GM19025 (cell line): ENCODE results near the gene SELENON.

ENCODE experiments used
- ATAC-seq: cut with Tn5 transposase; IDR thresholded peaks from one replicate; pipeline ENCODE4 v1.9.1; 2021; ENCODE audit warnings: mild to moderate bottlenecking, low read depth, moderate library complexity; ENCODE audit not compliant: unreplicated experiment

Gene SELENON

DNA sequence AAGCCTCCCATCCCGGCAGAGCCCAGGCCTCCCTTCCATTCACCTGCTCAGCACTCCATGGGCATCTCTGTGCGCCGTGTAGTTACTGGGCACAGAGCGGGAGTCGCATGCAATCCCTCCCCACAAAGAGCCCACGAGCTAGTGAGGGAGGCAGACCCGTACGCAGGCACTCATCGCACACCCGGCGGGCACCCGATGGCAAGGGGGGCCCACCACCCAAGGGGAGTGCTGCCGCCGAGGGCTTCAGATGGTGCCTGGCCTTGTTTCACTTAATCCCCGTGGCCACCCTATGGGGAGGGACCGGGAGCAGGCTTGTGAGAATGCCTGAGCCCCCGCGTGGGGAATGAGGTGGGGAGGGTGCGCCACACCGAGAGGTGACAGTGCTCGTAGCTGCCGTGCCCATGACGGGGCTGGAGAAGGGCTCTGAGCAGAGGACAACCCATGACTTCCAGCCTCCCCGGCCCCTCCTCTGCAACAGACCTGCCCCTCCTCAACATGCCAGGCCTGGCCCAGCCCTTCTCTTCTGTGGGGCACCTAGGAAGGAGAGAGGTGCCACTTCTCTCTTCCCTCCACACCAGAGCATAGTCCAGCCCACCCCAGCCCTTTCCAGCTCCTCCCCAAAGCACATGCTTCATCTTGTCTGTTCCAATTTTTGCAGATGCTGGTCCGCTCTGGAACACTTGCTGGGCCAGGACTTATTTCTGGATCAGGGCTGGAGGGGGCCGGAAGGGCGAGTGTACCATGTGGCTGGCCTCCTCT is 30.2 kb upstream of the SELENON start:
- no peak for ATAC-seq

DNA sequence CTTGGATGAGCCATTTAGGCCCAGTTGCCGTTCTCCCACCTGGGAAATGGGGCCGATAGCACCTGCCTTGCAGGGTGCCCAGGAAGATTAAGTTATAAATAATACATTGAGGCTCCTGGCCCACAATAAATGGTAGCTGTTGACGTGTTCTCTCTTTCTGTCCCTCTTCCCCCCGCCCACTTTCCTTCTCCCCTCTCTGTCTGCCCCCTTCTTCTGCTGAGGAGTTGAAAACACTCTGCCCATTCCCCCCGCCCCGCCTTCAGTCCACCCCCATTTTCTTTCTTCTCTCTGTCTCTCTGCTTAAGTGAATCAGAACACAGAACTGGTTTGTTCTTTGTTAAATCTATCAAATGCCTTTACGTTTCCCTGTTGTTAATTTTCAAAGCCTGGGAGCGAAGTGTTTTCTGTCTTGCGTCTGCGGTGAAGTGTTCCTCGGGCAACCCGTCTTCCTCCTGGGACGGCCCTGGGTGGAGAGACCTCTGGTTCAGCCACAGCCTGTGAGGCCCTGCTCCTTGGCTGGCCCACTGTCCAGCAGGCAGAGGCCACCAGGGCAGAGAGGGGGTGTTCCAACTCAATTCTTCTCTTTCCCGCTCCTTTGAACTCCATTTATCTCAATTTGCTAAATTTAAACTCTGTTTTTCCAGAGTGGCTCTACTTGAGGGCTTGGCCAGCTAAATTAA is 29.3 kb upstream of the SELENON start:
- no peak for ATAC-seq

DNA sequence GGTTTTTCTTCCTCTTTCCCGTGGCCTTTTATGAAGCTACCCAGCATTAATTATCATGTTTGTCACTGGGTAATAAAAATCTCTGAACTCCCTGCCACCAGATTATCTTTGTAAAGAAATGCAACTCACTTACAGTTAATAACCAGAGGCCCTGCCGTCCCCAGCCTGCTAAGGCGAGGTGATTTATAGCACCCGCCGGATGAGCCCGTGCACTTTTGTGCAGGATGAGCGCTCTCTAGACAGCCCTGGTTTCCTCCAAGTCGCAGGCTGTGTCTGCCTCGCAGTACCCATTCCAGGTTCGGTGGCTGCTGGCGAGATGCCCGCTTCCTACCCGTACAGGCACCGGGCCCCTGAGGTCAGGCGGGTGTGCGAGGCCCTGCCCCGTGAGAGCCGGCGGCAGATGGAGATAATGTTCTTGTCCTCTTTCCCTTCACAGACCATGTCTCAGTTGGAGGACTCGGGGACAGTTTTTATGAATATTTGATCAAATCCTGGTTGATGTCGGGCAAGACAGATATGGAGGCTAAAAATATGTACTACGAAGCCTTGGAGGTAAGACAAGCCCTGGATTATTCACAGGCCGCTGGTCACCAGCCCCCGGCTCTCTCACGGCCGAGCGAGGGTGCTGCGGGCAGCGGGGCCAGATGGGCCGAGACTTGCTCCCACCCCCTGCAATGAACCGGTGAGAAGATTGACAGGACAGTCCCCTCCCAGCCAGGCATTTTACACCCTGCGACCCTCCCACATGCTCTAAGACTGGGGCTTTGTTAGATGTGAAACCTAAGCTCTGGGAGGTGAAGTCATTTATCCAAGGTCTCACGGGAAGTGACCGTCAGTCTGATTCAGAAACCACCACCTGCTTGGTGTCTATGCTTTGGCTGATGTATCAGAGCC is 28.5 kb upstream of the SELENON start:
- no peak for ATAC-seq

DNA sequence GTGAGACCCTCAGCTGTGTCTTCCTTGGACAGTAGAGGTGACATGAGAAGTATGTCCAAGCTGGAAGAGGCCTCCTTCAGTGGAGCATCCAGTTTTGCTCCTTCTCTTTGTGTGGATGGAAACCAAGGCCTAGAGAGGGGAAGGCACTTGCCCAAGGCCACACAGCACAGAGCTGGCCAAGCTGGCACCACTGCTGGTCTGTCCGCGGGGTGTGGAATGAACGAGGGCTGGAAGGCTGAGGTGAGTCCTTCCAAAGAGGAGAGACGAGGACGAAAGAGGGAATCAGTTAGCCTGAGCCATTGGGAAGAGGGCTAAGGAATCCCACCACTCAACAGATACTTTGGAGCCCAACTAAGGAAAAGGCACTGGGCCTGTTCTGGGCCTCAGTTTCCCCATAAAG is 27.8 kb upstream of the SELENON start:
- ATAC-seq = no peak

DNA sequence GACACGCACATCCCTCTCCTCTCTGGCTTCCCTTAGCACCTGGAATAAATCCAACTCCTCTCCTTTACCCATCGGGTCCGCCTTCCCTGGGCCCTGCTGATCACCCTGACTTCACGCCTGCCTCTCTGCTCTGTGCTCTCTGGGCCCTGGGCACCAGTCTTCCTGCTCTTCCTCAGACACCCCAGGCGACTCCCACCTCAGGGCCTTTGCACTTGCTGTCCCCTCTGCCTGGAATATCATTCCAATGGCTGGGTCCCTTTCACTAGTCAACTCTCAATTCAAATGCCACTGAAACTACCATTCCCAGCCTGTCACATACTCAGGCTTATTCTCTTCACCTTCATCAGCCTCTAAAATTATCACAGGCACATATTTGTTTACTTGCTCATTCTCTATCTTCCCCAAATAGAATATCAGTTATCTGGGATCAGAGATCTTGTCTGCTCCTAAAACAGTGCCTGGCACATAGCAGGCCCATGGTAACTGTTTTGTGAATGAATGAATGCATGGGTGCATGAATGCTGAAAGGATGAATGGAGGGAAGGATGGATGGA is 27.2 kb upstream of the SELENON start:
- no peak for ATAC-seq

DNA sequence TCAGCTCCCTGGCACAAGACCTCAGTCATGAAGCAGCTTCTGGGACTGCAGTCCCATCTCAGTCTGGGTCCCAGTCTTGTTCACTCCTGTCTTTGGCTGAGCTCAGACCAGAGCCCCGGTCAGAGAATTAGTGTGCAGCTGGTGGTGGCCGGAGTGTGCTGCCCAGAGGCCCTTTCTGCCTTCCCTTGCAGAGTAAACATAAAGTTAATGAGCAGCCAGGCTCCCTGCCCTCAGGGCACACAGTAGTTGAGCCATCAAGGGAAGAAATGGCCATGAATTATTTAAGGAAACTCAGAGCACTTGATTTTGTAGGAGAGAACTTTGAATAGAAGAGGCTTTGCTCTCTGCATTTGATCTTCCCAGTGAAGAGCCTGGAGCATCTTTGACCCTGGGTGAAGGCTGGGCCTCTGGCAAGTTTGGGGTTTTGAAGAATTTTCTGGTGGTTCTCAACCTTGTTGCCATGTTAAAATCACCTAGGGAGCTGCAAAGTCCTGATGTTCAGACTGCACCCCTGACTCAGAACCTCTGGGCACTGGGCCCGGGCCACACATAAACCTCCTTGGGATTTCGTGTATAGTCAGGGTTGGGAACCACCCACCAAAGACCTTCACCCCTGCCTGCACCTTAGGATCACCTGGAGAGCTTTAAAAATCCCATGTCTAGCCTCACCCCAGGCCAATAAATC is 26.4 kb upstream of the SELENON start:
- ATAC-seq = no peak

DNA sequence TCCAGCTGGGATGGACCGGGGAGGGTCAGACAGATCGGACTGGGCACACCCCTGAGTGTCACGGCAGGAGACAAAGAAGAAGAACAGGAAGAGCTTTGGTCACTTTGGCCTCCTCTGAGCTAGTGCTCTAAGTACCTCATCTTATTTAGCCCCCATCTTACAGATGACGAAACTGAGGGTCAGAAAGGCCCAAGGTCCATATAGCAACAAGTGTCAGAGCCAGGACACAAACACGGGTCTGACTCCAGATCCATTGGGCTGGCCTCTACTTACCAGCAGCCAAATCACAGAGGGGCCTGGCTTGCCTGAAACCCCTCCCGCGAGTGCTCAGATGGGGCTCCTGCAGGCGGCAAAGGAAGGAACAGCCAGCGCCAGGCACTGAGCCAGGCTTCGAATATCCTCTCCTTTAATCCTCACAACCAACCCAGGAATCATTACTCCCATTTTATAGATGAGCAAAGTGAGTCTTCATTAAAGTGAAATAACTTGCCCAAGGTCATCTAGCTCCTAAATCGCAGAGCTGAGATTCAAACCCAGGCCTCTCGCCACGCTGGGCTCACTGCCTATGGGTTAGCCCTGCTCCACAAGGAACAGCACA is 25.7 kb upstream of the SELENON start:
- no peak for ATAC-seq

DNA sequence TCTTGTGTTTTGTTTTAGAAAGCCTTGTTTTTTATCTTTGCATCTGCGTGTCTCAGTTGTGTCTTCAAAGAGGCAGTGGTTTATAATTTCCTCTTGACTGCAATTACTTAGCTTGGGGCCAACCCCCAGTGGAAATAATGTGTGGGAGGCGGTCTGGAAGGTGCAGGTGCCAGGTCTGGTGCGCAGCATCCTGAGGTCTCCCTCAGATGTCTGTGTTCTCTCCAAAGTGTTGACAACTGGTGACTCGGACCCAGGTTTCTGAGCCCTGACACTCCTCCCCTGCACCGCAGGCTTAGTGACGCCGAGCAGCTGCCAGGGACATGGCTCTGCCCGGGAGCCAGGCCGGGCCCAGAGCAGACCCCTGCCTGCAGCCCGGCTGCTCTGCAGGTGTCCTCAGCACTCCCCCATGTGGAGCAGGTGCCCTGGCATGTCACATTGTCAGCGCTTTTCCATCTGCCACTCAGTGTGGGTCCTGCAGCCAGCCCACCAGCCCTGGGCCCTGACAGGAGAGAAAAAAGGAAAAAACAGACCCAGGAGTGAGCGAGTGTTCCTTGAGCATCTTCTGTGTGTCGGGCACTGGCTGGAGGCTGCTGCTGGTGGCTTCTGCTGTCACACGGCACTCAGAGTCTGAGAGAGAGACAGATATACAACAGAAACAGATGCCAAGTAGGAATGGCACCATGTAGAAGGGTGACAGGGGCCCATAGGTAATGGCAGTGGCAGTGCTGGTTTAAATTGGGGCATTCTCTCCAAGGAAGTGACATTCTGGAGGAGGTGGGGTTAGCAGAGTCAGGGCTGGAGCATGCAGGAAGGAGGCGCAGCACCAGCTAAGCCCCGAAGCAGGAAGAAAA is 24.8 kb upstream of the SELENON start:
- no peak for ATAC-seq

DNA sequence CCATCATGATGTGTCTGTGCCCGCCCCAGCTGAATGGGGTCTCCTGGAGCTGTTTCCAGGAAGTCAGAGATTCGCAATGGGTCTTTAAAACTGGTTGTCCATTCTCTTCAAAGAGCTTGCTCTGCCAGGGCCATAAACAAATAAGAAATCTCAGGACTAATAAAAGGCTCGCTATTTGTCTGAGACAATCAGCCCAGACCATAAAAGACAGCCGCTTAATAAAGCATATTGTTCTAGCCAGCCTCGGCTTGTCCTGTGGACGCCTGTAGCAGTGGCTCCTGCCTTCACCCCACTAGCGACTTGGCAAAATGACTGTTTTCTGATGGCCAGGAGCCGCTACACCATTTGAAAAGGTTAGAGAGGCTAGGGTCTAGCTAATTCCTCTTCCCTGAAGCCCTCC is 20.6 kb upstream of the SELENON start:
- ATAC-seq = no peak

DNA sequence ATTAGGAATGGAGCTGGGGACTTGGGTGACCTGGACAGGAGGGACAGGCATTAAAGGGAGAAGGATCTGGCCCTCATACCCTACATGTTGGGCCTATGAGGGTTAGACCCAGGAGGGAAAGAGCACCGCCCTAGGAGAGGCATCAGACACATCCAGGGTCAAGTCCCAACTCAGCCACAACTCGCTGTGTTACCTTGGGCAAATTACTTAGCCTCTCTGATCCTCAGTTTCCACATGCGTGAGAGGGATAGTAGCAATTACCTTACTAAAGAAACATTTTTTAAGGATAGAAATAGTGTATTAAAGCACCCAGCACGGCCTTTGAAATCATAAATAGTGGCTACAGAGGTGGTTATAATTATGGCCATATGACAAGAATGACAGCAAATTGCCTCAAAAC is 20.1 kb upstream of the SELENON start:
- ATAC-seq = no peak

DNA sequence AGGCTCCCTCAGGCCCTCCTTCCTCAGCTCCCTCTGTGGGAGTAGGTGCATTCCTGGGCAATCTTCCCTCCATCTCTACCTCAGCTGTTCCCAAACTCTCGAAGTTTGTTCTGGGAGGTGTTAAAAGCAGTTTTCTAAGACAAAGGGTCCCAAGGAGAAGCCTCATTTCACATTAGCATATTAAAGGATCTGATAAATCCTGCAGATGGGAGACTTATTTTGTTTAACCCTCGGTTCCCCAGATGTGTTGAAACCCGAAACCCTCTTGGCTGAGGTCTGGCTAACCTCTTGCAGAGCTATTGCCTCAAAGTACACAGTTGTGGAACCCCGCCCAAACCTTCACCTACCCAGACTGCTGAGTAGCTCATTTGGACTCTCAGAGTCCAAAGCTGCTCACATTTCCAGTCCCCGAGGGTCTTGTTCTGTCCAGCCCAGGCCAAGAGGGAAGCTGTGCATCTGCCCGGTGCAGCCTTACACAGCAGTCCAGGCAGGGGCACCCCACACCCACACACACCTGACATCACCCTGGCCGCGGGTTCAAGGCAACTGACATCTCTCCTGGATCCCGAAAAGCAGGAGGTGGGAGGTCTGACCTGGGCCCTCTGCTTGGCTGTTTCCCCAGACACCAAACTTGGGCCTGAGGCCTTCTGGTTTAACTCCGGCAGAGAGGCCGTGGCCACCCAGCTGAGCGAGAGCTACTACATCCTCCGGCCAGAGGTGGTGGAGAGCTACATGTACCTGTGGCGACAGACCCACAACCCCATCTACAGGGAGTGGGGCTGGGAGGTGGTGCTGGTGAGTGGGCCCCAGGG is 19.5 kb upstream of the SELENON start:
- ATAC-seq = no peak

DNA sequence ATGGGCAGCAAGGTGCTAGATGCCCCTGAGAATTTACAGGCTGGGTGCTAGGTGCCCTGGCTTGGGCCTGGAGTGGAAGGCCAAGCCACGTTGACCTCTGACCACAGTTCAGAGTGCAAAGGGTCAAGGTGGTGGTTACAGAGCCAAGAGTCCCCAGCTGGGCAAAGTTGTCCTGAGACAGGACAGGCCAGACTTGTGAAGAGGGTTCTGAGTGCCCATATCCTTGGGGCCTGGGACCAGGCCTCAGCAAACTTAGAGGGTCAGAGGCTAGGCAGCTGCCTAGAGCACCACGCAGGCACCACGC is 18.9 kb upstream of the SELENON start:
- no peak for ATAC-seq

DNA sequence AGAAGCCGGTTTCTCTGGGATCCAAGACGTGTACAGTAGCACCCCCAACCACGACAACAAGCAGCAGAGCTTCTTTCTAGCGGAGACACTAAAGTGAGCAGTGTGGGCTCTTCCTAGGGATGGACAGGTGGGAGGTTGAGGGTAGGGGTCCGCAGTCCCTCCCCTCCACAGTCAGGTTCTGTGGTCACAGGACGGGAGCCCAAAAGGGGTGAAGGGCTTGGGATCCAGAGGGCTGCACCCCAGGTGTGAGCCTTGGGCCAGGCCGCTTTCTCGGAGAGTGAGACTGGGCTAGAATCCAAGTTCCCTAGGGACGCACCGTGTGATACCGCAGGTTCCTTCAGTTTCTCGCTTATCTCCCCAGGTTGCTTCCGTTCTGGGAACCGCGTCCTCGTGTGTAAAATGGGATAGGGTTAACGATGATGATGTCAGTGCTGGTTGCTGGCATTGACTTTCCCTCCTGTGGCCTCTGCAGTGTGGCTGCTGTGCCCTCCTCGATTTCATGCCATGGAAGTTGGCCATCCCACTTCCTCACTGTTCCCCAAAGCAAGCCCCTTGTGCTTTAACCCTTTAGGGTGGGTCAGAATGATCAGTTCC is 17.3 kb upstream of the SELENON start:
- ATAC-seq = no peak

DNA sequence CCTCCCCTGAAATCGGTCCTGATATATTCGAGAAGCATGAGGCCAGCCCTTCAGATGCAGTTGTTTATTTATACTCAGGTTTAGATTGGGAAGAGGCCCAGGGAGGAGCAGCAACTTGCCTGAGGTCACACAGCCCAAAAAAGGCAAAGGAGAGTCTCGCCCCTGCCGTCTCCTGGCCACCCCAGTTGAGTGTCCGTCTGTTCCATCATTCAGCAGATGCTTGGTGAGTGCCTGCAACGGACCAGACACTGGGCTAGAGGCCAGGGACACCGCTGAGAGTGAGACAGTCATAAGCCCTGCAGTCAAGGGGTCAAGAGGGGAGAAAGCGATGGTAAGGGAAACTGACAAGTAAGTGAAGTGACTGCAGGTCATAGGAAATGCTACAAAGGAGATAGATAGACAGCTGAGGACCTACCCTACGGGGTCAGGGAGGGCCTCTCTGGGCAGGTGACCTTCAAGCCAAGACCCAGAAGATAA is 15.4 kb upstream of the SELENON start:
- ATAC-seq = no peak

DNA sequence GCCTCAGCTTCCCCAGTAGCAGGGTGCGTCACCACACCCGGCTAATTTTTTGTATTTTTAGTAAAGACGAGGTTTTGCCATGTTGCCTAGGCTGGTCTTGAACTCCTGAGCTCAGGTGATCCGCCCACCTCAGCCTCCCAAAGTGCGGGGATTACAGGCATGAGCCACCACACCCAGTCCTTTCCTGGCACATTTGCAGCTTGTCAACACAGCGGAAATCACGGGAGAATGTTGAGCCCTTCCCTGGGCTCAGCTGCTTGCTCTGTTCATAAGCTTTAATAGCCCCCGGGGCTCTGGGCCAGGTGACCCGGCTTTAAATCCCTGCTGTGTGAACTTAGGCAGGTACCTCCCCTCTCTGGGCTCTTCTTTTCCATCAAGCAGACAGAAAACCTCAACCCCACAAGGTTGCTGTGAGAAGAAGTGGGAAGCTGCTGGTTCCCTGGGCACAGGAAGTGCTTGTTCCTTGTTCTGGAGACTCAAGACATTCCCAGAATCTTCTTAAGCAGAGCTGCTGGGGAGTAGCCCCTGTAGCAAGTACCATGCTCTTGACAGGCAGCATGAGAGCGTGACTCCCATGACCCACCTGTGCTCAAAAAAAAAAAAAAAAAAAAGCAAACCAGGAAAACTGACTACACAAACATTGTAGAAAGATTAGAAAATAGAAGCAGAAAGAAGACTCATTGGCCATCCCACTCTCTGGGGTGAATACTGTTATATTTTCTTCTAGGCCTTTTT is 14.5 kb upstream of the SELENON start:
- ATAC-seq = no peak

DNA sequence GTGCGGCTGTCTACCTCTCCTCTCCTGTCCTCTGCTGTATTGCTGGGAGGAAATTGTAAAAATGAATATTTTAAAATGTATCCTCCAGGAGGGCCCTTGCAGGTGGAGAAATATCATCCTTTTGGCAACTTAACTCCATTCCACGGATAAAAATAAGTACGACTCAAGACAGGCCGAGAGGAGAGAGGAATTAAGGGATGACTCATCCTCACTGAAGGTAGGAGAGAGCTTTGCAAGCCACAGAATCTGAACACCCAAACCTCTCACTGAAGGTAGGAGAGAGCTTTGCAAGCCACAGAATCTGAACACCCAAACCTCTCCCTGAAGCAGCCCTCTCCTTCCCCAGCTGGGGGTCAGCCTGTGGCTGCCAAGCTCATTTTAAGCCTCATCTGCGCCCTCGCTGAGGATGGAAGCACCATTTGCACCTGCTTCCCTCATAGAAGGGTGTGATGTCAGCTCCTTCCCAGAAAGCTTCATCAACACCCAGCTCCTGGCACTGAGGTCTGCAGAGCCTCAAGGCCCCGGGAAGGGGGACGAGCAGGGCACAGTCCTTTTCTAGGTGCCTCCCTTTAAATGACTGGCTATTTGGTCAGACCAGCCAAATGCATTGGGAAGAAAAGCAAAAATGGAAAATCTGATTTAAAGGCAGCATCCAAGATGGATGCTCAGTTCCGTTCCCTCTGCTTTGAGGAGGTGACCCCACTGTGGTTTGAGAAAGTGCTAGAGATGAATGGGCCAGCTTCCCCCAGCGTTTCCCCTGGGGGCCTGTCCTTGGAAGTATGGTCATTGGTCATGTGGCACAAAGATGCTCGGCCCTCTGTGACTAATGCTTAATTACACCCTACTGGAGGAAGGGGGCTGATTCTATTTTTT is 12.9 kb upstream of the SELENON start:
- no peak for ATAC-seq
